Glutamatergic neuron (in vitro differentiated cells): Measurements from ENCODE around the gene KRT74. TPM values are rescaled to one million over a fixed set of nuclear protein-coding genes. Genes with fewer than 3 reads are reported as not detected.

Source experiments
- DNase-seq: peaks from one replicate; pipeline ENCODE4 v3.0.0; 2022
- H3K27ac Mint-ChIP-seq: one replicate; pipeline ENCODE4 v1.8.0; 2020; ENCODE audit warnings: mild to moderate bottlenecking, mixed read lengths, inconsistent platforms; ENCODE audit not compliant: unreplicated experiment
- H3K27me3 Mint-ChIP-seq: one replicate; pipeline ENCODE4 v1.8.0; 2020; ENCODE audit warnings: mild to moderate bottlenecking, moderate library complexity, mixed read lengths, inconsistent platforms; ENCODE audit not compliant: unreplicated experiment
- H3K36me3 Mint-ChIP-seq: one replicate; pipeline ENCODE4 v1.8.0; 2020; ENCODE audit warnings: mild to moderate bottlenecking, mixed read lengths, inconsistent platforms; ENCODE audit not compliant: unreplicated experiment
- H3K4me1 Mint-ChIP-seq: one replicate; pipeline ENCODE4 v1.8.0; 2020; ENCODE audit warnings: mild to moderate bottlenecking, low read depth, mixed read lengths, inconsistent platforms; ENCODE audit not compliant: unreplicated experiment
- H3K4me3 Mint-ChIP-seq: one replicate; pipeline ENCODE4 v1.8.0; 2020; ENCODE audit warnings: mild to moderate bottlenecking, mixed read lengths, inconsistent platforms; ENCODE audit not compliant: unreplicated experiment
- H3K9me3 Mint-ChIP-seq: one replicate; pipeline ENCODE4 v1.8.0; 2020; ENCODE audit warnings: mild to moderate bottlenecking, moderate library complexity, mixed read lengths, inconsistent platforms; ENCODE audit not compliant: unreplicated experiment
- CTCF ChIP-seq: fragments of 200-600 bp; sonication (generic); IDR thresholded peaks from one replicate; pipeline ENCODE4 v1.5.0; 2021; ENCODE audit not compliant: partially characterized antibody, unreplicated experiment
- total RNA-seq: library from RNA; stranded (reverse); fragmentation: NEBNext Ultra II Directional; extraction: Animal tissue kit (Norgen Biotek cat#: 25700); gene quantifications from one replicate; pipeline ENCODE4 v1.2.1, GENCODE V29; 2021; ENCODE audit not compliant: unreplicated experiment

The KRT74 gene
- total RNA-seq, 1 donor from 2014 or later: not detected

GRCh38 chr12:52552055-52552454 lies 21.6 kb downstream of the KRT74 start:
- Mint-ChIP-seq H3K4me3 (no peak overlapping the region), H3K36me3 (no peaks in the 10 kb centered on the region), H3K27me3 (peaks cover 10% of the 10 kb centered on the region), H3K27ac (no peak overlapping the region), H3K9me3 (peaks cover 2% of the 10 kb centered on the region), H3K4me1 (no peaks in the 10 kb centered on the region)
- no peak for DNase-seq
- TF ChIP-seq CTCF: no peak

GRCh38 chr12:52551216-52551865 lies 22.3 kb downstream of the KRT74 start:
- Mint-ChIP-seq H3K27me3 (peaks cover 10% of the 10 kb centered on the region), H3K9me3 (peaks cover 2% of the 10 kb centered on the region), H3K4me1 (no peaks in the 10 kb centered on the region), H3K36me3 (no peaks in the 10 kb centered on the region), H3K4me3 (no peak overlapping the region), H3K27ac (no peak overlapping the region)
- DNase-seq: no peak
- no peak for TF ChIP-seq CTCF

- no peak for DNase-seq
- no peak for TF ChIP-seq CTCF
- Mint-ChIP-seq H3K9me3 (peaks cover 2% of the 10 kb centered on the region), H3K27me3 (peaks cover 8% of the 10 kb centered on the region), H3K4me3 (no peak overlapping the region), H3K4me1 (no peaks in the 10 kb centered on the region), H3K27ac (no peak overlapping the region), H3K36me3 (no peaks in the 10 kb centered on the region)
Observed at GRCh38 chr12:52546126-52546525, 27.5 kb downstream of the KRT74 start.

- Mint-ChIP-seq H3K36me3 (no peaks in the 10 kb centered on the region), H3K27ac (no peak overlapping the region), H3K4me3 (no peak overlapping the region), H3K4me1 (no peaks in the 10 kb centered on the region), H3K27me3 (peaks cover 6% of the 10 kb centered on the region), H3K9me3 (peaks cover 4% of the 10 kb centered on the region)
- no peak for TF ChIP-seq CTCF
- DNase-seq: no peak
Observed at GRCh38 chr12:52543985-52544883, 29.4 kb downstream of the KRT74 start.
